Testis (tissue), 3 donors: ENCODE data around the gene SYT12. TPM values are rescaled to one million over a fixed set of nuclear protein-coding genes. Genes with fewer than 3 reads are reported as not detected.
A peak's percentile ranks its signal among the peaks of the same experiment; 100 is the strongest.
"Not testable (repeated sequence)": the region's sequence is repeated elsewhere in the genome, so short reads cannot be mapped to it uniquely, and the experiment has no call there.

Source experiments
- DNase-seq: peaks from one replicate; pipeline ENCODE4 v3.0.0-alpha.2; 2019
- H3K27ac ChIP-seq, 2 donors: fragments of 200-600 bp; sonication (generic); one replicate each; pipeline ENCODE4 v1.5.1; 2019
- H3K27me3 ChIP-seq: fragments of 200-600 bp; sonication (generic); one replicate; pipeline ENCODE4 v1.5.1; 2019
- H3K36me3 ChIP-seq: fragments of 200-600 bp; sonication (generic); one replicate; pipeline ENCODE4 v1.5.1; 2017; ENCODE audit warnings: low read depth; ENCODE audit errors: missing control alignments
- H3K4me1 ChIP-seq: fragments of 200-600 bp; sonication (generic); one replicate; pipeline ENCODE4 v1.5.1; 2019
- H3K4me3 ChIP-seq, 2 donors: fragments of 200-600 bp; sonication (generic); one replicate each; pipeline ENCODE4 v1.5.1; 2017 to 2019
- H3K9me3 ChIP-seq: fragments of 200-600 bp; sonication (generic); one replicate; pipeline ENCODE4 v1.5.1; 2017
- POLR2A ChIP-seq: fragments of 450-650 bp; IDR thresholded peaks from one replicate; pipeline ENCODE4 v1.6.1; 2017; ENCODE audit warnings: antibody characterized with exemption, mild to moderate bottlenecking, moderate library complexity
- WGBS, 2 donors: methylation state at CpG; one replicate each; pipeline ENCODE4 v1.1.5; 2018; 5-methylcytosine and 5-hydroxymethylcytosine counted together
- intact Hi-C: fragments of 100-400 bp; cut with DNase I; formaldehyde crosslinking; loops from one replicate; pipeline ENCODE4 v1.15.1; 2023; ENCODE audit warnings: low total_unique reads
- polyA plus RNA-seq: library from polyadenylated mRNA; stranded (reverse); fragments of 350-450 nt; fragmentation: Illumina TruSeq; extraction: RNeasy Lipid Tissue Mini Kit (QIAGEN cat#74804); gene quantifications from one replicate; pipeline ENCODE4 v1.2.3, GENCODE V29; 2014; ENCODE audit warnings: low read depth, low replicate concordance; ENCODE audit not compliant: insufficient read depth
- total RNA-seq, 2 donors: library from RNA; depleted of rRNA; stranded (reverse); fragments of >200 nt; gene quantifications; one replicate each; pipeline ENCODE4 v1.2.3, GENCODE V29; 2016
- TF ChIP-seq, protein P1 (sequence below), 3 experiments: fragments of 450-650 bp in 2 of 3; fragments of 200-600 bp in 1 of 3; sonication (generic) in 1 of 3; IDR thresholded peaks; one replicate each; pipeline ENCODE4 v1.5.1; 2016 to 2019; ENCODE audit warnings: antibody characterized with exemption in 3 of 3, mild to moderate bottlenecking in 2 of 3, moderate library complexity in 1 of 3

Gene SYT12
- total and polyA plus RNA-seq, 3 donors from 2014 or later, result 3.4 to 4.2 (median 3.7) TPM

DNA sequence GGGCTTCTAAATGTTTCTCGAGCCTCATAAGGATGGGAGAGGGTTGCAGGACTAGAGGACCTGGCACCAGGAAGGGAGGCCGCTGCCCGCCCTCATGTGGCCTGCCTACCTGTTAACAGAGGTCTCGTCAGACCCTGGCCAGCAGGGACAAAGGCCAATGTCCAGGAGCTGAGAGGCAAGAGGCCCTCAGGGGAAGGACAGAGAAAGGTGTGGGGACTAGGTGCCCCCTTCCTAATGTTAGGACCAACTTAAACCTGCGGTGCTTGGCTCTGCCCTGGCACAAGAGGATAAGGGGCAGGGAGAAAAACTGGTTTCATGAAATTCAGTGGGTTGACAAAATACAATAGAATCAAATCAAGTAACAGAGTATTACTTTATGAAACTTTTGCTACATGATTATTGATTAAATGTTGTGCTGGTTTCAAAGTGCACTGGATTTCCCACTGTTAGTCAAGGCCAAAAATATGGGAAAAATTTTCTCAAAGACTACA lies 20.0 kb upstream of the SYT12 start:
- no peak for TF ChIP-seq POLR2A
- TF ChIP-seq, protein P1, sequence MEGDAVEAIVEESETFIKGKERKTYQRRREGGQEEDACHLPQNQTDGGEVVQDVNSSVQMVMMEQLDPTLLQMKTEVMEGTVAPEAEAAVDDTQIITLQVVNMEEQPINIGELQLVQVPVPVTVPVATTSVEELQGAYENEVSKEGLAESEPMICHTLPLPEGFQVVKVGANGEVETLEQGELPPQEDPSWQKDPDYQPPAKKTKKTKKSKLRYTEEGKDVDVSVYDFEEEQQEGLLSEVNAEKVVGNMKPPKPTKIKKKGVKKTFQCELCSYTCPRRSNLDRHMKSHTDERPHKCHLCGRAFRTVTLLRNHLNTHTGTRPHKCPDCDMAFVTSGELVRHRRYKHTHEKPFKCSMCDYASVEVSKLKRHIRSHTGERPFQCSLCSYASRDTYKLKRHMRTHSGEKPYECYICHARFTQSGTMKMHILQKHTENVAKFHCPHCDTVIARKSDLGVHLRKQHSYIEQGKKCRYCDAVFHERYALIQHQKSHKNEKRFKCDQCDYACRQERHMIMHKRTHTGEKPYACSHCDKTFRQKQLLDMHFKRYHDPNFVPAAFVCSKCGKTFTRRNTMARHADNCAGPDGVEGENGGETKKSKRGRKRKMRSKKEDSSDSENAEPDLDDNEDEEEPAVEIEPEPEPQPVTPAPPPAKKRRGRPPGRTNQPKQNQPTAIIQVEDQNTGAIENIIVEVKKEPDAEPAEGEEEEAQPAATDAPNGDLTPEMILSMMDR (IDR thresholded peaks at IDR 0.05), result no peak
- no peaks in the 10 kb centered on the region for H3K36me3 ChIP-seq
- intact Hi-C loops, result no loop called here
- no peaks in the 10 kb centered on the region for H3K27me3 ChIP-seq
- no peaks in the 10 kb centered on the region for H3K9me3 ChIP-seq
- WGBS, 2 donors, result 54 to 75% methylated on average over 5 of the region's 5 CpGs
- H3K4me3 ChIP-seq, result no peak overlapping the region
- H3K27ac ChIP-seq, result peak overlapping the region in 1 of 2 donors; percentile 61
- peak; percentile 36 for DNase-seq
- H3K4me1 ChIP-seq, result peaks cover 6% of the 10 kb centered on the region

DNA sequence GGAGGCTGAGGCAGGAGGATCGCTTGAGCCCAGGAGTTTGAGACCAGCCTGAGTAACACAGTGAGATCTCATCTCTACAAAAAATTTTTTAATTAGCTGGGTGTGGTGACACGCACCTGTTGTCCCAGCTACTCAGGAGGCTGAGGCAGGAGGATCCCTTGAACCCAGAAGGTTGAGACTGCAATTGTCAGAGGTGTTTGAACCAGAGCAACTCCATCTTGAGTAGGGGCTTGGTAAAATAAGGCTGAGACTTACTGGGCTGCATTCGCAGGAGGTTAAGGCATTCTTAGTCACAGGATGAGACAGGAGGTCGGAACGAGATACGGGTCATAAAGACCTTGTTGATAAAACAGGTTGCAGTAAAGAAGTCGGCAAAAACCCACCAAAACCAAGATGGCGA lies 17.7 kb upstream of the SYT12 start:
- H3K4me3 ChIP-seq, H3K4me1 ChIP-seq, H3K36me3 ChIP-seq, intact Hi-C loops, DNase-seq, H3K27me3 ChIP-seq, H3K27ac ChIP-seq, H3K9me3 ChIP-seq: not testable (repeated sequence)
- WGBS, 2 donors, result 80 to 83% methylated on average over 8 of the region's 8 CpGs

DNA sequence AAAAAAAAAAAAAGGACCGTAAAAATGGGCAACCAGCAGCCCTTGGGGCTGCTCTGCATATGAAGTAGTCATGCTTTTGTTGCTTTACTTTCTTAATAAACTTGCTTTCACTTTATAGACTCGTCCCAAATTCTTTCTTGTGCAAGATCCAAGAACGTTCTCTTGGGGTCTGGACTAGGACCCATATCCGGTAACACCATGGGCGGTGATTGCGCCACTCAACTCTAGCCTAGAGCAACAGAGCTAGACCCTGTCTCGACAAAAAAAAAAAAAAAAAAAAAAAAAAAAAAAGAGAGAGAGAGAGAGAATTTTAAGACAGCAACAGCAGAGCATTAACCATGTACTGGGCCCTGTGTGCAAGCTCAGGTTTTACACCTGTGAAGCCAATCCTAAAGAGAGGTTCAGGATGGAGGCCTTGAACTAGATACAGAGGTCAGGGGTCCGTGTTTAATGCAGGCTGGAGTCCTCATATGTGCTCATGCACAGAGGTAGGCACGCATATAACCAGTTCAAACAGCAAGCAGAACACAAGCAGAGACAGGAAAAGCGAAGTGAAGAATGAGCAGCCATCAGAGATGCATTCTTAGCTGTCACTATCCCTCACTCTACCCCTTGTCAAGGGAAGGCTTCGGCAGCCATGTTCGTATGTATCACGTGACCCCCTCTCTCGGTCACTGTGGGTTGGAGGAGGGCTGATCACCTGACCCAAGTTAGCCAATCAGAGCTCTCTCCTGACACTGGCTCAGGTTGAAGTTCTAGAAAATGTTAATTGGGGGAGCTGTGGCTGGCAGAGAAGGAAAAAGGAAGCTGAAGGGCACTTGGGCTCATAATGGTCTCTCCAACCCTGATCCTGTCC lies 16.7 kb upstream of the SYT12 start:
- no peaks in the 10 kb centered on the region for H3K27me3 ChIP-seq
- H3K4me1 ChIP-seq, result peaks cover 6% of the 10 kb centered on the region
- TF ChIP-seq, protein P1 (IDR thresholded peaks at IDR 0.05), result no peak
- TF ChIP-seq POLR2A, result no peak
- intact Hi-C loops, result no loop called here
- peak; percentile 80 for DNase-seq
- H3K36me3 ChIP-seq, result no peaks in the 10 kb centered on the region
- no peak overlapping the region for H3K27ac ChIP-seq
- no peaks in the 10 kb centered on the region for H3K9me3 ChIP-seq
- peak overlapping the region in 1 of 2 donors; percentile 5 for H3K4me3 ChIP-seq
- WGBS, 2 donors, result 49 to 70% methylated on average over 14 of the region's 14 CpGs

DNA sequence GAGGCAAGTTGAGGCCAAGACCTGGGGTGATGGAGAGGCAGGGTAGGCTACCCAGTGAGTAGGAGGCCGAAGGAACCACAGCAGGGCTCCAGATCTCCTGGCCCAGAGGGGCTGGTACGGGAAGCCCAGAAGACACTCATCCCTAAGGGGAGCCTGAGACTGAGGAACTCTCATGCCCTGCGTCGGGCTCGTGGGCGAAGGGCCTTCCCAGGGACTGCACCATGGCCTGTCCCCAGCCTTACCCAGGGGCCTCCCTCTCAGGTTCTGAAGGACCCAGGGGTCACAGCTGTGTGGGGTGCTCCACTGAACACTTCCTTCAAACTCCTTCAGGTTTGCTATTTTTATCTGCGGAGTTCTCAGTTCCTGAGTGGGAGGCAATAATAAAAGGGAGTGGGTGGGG lies 15.8 kb upstream of the SYT12 start:
- WGBS, 2 donors, result 63 to 83% methylated on average over 2 to 7 of the region's 7 CpGs
- Histone ChIP-seq H3K9me3 (no peaks in the 10 kb centered on the region), H3K27me3 (no peaks in the 10 kb centered on the region), H3K27ac (no peak overlapping the region), H3K4me1 (peaks cover 6% of the 10 kb centered on the region), H3K36me3 (no peaks in the 10 kb centered on the region), H3K4me3 (no peak overlapping the region)
- no peak for DNase-seq
- intact Hi-C loops, result no loop called here
- TF ChIP-seq, protein P1 (IDR thresholded peaks at IDR 0.05), result no peak
- no peak for TF ChIP-seq POLR2A

DNA sequence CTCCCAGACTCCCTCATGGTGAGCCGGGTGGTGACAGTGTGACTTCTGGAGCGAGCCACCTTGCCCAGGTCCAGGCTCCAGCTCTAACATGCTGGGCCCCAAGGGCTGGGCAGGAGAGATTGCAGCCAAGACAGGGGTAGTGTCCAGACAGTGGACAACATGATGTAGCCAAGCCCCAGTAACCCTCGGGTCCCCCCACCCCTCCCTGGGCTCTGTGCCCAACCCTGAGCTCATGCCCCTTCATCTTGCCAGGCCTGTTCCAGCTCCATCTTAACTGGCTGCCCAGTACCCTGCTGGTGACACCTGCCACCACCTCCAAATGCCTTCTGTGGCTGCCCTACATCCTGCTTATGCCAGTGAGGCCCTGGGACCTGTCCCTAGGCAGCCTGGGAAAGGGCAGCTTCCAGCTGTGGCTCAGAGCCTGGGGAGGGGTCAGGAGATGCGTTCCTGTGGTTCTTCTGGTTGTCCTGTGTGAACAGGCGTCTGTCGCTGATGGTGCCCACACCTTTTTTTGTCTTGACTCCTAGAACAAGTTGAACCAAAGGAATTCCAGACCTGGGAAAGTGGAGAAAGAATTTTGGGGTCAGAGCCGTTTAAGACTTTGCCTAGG lies 12.5 kb upstream of the SYT12 start:
- Histone ChIP-seq H3K27ac (no peak overlapping the region), H3K4me3 (no peak overlapping the region), H3K4me1 (peaks cover 6% of the 10 kb centered on the region), H3K27me3 (no peaks in the 10 kb centered on the region), H3K36me3 (no peaks in the 10 kb centered on the region), H3K9me3 (no peaks in the 10 kb centered on the region)
- WGBS, 2 donors, result 84 to 88% methylated on average over 6 to 7 of the region's 7 CpGs
- intact Hi-C loops, result no loop called here
- DNase-seq, result no peak
- TF ChIP-seq, protein P1 (IDR thresholded peaks at IDR 0.05), result no peak
- no peak for TF ChIP-seq POLR2A
